ENCODE data around the gene SERGEF.
A peak's percentile ranks its signal among the peaks of the same experiment; 100 is the strongest.

The SERGEF gene

GRCh38 chr11:17986711-17987220 is 26.1 kb downstream of the SERGEF start:
- DNase-seq (ENCODE audit: low read depth), result no peak
- H3K4me3 ChIP-seq (ENCODE audit: low read length), result no peak overlapping the region
- TF ChIP-seq CTCF (conservative IDR thresholded peaks at IDR 0.05; ENCODE audit: low read length), result peak; percentile 31

- H3K4me3 ChIP-seq (ENCODE audit: low read length), result no peak overlapping the region
- peak; percentile 67 for DNase-seq (ENCODE audit: low read depth)
- TF ChIP-seq CTCF (conservative IDR thresholded peaks at IDR 0.05; ENCODE audit: low read length), result no peak
Observed at GRCh38 chr11:17986007-17986710, 26.7 kb downstream of the SERGEF start.

GRCh38 chr11:17985517-17985916 is 27.3 kb downstream of the SERGEF start:
- TF ChIP-seq CTCF (conservative IDR thresholded peaks at IDR 0.05; ENCODE audit: low read length), result no peak
- no peak overlapping the region for H3K4me3 ChIP-seq (ENCODE audit: low read length)
- DNase-seq (ENCODE audit: low read depth), result no peak

GRCh38 chr11:17983569-17983968 is 29.3 kb downstream of the SERGEF start:
- no peak for DNase-seq (ENCODE audit: low read depth)
- TF ChIP-seq CTCF (conservative IDR thresholded peaks at IDR 0.05; ENCODE audit: low read length), result no peak
- H3K4me3 ChIP-seq (ENCODE audit: low read length), result no peak overlapping the region

GRCh38 chr11:17979770-17980371 is 33.0 kb downstream of the SERGEF start:
- H3K4me3 ChIP-seq (ENCODE audit: low read length), result no peak overlapping the region
- no peak for DNase-seq (ENCODE audit: low read depth)
- peak; percentile 96 for TF ChIP-seq CTCF (conservative IDR thresholded peaks at IDR 0.05; ENCODE audit: low read length)

GRCh38 chr11:17978553-17979287 is 34.1 kb downstream of the SERGEF start:
- peak; percentile 41 for DNase-seq (ENCODE audit: low read depth)
- TF ChIP-seq CTCF (conservative IDR thresholded peaks at IDR 0.05; ENCODE audit: low read length), result peak; percentile 89
- no peak overlapping the region for H3K4me3 ChIP-seq (ENCODE audit: low read length)
